ENCODE results near the gene SMG6.
A peak's percentile ranks its signal among the peaks of the same experiment; 100 is the strongest.

The SMG6 gene

DNA sequence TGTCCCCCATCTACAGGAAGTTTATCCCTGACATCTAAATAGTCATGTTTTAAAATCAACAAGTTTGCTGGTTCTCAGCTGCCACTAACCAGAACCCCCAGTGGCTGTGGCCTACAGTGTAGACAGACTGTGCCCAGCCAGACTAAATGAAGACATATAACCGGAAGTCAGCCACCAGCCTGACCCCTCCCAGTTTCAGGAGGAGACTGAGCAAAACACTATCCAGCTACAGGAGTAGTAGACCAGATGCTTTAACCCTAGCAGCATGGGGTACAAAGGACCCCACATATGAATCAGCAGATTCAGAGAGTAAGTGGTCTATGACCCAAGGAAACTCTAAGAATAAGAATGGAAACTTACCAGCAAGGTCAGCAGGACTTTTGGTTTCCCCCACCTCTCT is 165.3 kb downstream of the SMG6 start:
- ATAC-seq = peak; percentile 78
- TF ChIP-seq ZNF565 (CRISPR knock-in tag; conservative IDR thresholded peaks at IDR 0.05; ENCODE audit: low read depth) (no peak), BACH2 (CRISPR knock-in tag; IDR thresholded peaks at IDR 0.05; ENCODE audit: borderline replicate concordance) (peak; percentile 51; the same call in 1 of the 2 replicates), ISL1 (CRISPR knock-in tag; IDR thresholded peaks at IDR 0.05) (no peak), ZNF8 (CRISPR knock-in tag; IDR thresholded peaks at IDR 0.05) (no peak), OSR1 (CRISPR knock-in tag; IDR thresholded peaks at IDR 0.05) (no peak), GLIS3 (CRISPR knock-in tag; IDR thresholded peaks at IDR 0.05) (no peak), ZNF70 (CRISPR knock-in tag; IDR thresholded peaks at IDR 0.05) (no peak), SNAI2 (CRISPR knock-in tag; IDR thresholded peaks at IDR 0.05) (0 out of 2 replicates have a peak, but pooled peaks have one; percentile 14), TOX (CRISPR knock-in tag; IDR thresholded peaks at IDR 0.05; ENCODE audit: borderline replicate concordance) (no peak)
- TF ChIP-seq, protein P1, sequence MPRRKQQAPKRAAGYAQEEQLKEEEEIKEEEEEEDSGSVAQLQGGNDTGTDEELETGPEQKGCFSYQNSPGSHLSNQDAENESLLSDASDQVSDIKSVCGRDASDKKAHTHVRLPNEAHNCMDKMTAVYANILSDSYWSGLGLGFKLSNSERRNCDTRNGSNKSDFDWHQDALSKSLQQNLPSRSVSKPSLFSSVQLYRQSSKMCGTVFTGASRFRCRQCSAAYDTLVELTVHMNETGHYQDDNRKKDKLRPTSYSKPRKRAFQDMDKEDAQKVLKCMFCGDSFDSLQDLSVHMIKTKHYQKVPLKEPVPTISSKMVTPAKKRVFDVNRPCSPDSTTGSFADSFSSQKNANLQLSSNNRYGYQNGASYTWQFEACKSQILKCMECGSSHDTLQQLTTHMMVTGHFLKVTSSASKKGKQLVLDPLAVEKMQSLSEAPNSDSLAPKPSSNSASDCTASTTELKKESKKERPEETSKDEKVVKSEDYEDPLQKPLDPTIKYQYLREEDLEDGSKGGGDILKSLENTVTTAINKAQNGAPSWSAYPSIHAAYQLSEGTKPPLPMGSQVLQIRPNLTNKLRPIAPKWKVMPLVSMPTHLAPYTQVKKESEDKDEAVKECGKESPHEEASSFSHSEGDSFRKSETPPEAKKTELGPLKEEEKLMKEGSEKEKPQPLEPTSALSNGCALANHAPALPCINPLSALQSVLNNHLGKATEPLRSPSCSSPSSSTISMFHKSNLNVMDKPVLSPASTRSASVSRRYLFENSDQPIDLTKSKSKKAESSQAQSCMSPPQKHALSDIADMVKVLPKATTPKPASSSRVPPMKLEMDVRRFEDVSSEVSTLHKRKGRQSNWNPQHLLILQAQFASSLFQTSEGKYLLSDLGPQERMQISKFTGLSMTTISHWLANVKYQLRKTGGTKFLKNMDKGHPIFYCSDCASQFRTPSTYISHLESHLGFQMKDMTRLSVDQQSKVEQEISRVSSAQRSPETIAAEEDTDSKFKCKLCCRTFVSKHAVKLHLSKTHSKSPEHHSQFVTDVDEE (CRISPR knock-in tag; IDR thresholded peaks at IDR 0.05) = no peak

DNA sequence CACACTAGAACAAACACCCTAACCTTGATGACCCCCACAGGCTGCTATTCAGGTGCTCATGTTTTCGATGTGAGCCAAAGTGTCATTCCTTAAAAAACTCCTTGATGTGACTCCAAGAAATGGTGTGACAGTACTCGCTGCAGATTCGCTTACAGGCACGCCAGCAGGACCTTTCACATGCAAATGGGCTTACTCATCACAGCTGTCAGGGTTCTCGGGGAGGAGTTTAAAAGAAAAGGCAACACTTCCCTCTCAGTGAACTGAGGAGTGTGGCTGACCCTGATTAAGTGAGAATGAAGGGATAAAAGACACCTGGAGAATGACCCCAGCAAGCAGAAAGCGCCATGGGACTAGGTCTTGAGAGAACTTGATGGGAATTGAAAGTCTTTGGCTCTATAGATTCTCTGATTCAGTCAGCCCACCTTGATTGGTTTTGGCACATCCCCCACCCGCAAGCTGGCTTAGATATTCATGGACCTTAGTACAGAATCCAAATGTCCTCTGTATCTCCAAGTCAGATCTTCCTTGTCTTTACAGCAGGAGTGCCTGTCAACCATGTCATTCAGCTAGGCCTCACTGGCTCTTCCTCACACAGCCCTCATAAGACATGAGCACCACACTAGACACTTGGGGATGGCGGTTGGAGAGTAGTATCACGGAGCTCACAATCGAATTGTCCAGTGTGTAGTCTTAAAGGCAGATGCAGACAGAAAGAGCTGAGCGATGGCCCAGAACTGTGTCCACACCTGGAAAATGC is 166.1 kb downstream of the SMG6 start:
- peak; percentile 42; the same call in 2 of the 3 replicates for ATAC-seq
- TF ChIP-seq BACH2 (CRISPR knock-in tag; IDR thresholded peaks at IDR 0.05; ENCODE audit: borderline replicate concordance) = no peak
- no peak for TF ChIP-seq ZFP30 (CRISPR knock-in tag; IDR thresholded peaks at IDR 0.05)
- TF ChIP-seq, protein P2, sequence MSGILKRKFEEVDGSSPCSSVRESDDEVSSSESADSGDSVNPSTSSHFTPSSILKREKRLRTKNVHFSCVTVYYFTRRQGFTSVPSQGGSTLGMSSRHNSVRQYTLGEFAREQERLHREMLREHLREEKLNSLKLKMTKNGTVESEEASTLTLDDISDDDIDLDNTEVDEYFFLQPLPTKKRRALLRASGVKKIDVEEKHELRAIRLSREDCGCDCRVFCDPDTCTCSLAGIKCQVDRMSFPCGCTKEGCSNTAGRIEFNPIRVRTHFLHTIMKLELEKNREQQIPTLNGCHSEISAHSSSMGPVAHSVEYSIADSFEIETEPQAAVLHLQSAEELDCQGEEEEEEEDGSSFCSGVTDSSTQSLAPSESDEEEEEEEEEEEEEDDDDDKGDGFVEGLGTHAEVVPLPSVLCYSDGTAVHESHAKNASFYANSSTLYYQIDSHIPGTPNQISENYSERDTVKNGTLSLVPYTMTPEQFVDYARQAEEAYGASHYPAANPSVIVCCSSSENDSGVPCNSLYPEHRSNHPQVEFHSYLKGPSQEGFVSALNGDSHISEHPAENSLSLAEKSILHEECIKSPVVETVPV (CRISPR knock-in tag; IDR thresholded peaks at IDR 0.05) = no peak
- TF ChIP-seq ZNF70 (CRISPR knock-in tag; IDR thresholded peaks at IDR 0.05) = no peak
- no peak for TF ChIP-seq TOX (CRISPR knock-in tag; IDR thresholded peaks at IDR 0.05; ENCODE audit: borderline replicate concordance)
- no peak for TF ChIP-seq ZNF8 (CRISPR knock-in tag; IDR thresholded peaks at IDR 0.05)
- TF ChIP-seq, protein P1 (CRISPR knock-in tag; IDR thresholded peaks at IDR 0.05) = no peak
- no peak for TF ChIP-seq ESRRG (CRISPR knock-in tag; IDR thresholded peaks at IDR 0.05)
- TF ChIP-seq TCF4 (CRISPR knock-in tag; IDR thresholded peaks at IDR 0.05; ENCODE audit: borderline replicate concordance) = no peak

DNA sequence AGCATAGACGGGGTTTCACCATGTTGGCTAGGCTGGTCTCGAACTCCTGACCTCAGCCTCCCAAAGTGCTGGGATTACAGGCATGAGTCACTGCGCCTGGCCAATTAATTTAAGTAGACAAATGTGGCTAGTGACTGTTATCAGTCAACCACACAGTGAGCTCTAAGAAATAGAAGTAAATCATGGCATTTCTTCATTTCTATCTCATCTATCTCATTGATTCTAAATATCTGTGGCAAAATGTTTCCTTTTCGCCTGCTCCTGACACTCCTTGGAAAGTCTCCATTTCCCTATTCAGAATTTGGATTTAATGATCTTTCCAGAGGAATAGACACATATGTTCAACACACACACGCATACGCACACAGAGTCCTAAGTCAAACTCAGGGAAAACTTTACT is 167.3 kb downstream of the SMG6 start:
- TF ChIP-seq, protein P3, sequence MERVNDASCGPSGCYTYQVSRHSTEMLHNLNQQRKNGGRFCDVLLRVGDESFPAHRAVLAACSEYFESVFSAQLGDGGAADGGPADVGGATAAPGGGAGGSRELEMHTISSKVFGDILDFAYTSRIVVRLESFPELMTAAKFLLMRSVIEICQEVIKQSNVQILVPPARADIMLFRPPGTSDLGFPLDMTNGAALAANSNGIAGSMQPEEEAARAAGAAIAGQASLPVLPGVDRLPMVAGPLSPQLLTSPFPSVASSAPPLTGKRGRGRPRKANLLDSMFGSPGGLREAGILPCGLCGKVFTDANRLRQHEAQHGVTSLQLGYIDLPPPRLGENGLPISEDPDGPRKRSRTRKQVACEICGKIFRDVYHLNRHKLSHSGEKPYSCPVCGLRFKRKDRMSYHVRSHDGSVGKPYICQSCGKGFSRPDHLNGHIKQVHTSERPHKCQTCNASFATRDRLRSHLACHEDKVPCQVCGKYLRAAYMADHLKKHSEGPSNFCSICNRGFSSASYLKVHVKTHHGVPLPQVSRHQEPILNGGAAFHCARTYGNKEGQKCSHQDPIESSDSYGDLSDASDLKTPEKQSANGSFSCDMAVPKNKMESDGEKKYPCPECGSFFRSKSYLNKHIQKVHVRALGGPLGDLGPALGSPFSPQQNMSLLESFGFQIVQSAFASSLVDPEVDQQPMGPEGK (CRISPR knock-in tag; IDR thresholded peaks at IDR 0.05; ENCODE audit: borderline replicate concordance) = peak; percentile 49; the same call in 1 of the 2 replicates
- TF ChIP-seq, protein P4, sequence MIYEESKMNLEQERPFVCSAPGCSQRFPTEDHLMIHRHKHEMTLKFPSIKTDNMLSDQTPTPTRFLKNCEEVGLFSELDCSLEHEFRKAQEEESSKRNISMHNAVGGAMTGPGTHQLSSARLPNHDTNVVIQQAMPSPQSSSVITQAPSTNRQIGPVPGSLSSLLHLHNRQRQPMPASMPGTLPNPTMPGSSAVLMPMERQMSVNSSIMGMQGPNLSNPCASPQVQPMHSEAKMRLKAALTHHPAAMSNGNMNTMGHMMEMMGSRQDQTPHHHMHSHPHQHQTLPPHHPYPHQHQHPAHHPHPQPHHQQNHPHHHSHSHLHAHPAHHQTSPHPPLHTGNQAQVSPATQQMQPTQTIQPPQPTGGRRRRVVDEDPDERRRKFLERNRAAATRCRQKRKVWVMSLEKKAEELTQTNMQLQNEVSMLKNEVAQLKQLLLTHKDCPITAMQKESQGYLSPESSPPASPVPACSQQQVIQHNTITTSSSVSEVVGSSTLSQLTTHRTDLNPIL (CRISPR knock-in tag; IDR thresholded peaks at IDR 0.05; ENCODE audit: low read depth) = no peak
- TF ChIP-seq, protein P2 (CRISPR knock-in tag; IDR thresholded peaks at IDR 0.05) = no peak
- TF ChIP-seq TCF4 (CRISPR knock-in tag; IDR thresholded peaks at IDR 0.05; ENCODE audit: borderline replicate concordance) (no peak), OSR1 (CRISPR knock-in tag; IDR thresholded peaks at IDR 0.05) (no peak), ZFP3 (CRISPR knock-in tag; IDR thresholded peaks at IDR 0.05) (peak; percentile 49; the same call in 1 of the 2 replicates)

More for the DNA sequence above, 167.3 kb downstream of the SMG6 start:
- ATAC-seq = no peak
